ENCODE data around the gene KIF16B. TPM values are rescaled to one million over a fixed set of nuclear protein-coding genes. Genes with fewer than 3 reads are reported as not detected.
"Not testable (repeated sequence)": the region's sequence is repeated elsewhere in the genome, so short reads cannot be mapped to it uniquely, and the experiment has no call there.

Gene KIF16B
- total RNA-seq, 1 experiment from 2014 or later: 4.2 TPM

DNA sequence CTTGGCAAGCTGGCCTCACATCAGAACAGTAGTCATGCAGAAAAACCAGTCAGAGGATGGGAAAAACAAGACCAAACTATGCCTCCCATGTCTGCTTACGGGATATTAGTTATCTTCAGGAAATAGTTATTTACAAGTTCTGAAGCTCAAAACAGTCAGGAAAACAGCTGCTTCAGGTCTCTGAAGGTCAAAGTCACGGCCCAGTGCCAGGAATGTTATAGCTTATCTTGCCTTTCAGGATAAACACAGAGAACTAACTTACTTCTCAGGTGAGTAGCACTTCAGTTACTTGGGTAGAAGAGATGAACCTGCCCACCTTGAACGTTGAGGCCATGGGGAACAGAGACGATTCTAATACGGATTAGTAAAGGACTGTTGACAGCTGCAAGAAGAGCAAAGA, 310.7 kb downstream of the KIF16B start:
- no peak for DNase-seq (ENCODE audit: low spot score)

DNA sequence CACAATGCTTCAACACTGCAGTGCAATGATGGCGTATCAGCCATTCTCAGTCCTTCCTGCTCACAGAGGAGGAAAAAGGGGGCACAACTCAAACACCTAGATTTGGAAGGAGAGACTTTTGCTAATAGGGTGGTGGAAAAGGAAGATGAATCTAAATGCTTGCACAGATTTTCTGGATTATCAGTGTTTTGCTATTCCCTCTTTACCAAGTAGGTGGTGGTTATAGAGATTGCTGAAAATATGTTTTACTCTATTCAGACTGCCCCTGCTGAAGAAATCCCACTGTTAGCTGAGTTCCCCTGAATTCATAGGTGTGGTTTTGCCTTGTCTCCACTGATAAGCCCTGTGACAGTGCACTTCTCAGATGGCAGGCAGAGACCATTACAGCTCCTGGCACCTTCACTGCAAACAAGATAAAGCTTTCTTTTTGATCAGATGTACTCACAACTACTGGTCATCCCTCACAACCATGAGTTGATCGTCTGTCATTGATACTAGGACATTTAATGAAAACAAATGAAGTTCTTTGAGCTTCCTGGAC, 311.4 kb downstream of the KIF16B start:
- DNase-seq (ENCODE audit: low spot score): no peak

DNA sequence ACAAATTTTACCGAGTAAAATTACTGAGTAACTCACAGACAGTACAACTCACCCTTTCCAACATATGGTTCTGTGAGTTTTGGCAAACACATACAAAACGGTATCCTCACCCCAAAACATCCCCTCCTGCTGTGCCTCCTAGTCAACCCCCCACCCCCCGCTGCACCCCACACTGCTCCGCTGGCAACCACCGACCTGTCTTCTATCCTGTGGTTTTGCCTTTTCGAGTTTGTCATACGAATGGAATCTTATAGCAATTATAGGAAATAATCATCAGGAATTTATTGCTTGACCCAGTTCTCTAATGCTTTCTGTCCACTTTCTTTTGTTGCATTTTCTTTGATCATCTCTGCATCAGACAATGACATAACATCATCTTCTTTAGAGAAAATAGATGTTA, 312.3 kb downstream of the KIF16B start:
- no peak for DNase-seq (ENCODE audit: low spot score)

- not testable (repeated sequence) for DNase-seq (ENCODE audit: low spot score)
These were observed 313.1 kb downstream of the KIF16B start for GRCh38 chr20:16260133-16260532.

DNA sequence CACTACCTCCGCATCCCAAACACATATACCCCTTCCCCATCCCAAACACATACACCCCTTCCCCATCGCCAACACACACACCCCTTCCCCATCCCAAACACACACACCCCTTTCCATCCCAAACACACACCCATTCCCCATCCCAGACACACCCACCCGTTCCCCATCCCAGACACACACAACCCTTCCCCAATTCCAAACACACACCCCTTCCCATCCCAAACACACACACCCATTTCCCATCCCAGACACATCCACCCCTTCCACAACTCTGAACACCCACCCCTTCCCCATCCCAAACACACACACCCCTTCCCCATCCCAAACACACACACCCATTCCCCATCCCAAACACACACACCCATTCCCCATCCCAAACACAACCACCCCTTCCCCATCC, 314.5 kb downstream of the KIF16B start:
- DNase-seq (ENCODE audit: low spot score): no peak

GRCh38 chr20:16257813-16258430, 315.3 kb downstream of the KIF16B start:
- DNase-seq (ENCODE audit: low spot score): no peak

DNA sequence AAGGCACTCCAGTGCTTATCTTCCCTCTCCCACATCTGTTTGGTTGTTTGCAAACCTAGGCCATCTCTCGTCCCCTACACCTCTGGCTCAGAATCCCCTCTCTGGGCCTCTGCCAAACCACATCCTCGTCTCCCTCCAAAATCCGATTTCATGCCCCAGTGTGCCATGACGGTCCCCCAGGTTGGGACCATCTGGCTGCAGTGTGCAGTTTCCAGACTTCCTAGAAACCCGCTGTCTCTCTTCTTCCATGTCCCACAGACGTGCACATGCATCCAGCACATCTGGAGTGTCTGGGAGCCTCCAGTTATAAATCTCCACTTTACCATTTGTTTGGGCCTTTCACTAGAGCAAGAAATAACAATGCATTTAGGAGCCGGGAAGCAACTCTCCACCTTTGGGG, 316.2 kb downstream of the KIF16B start:
- no peak for DNase-seq (ENCODE audit: low spot score)

- DNase-seq (ENCODE audit: low spot score): no peak
These were observed 326.4 kb downstream of the KIF16B start for GRCh38 chr20:16246870-16247269.

DNA sequence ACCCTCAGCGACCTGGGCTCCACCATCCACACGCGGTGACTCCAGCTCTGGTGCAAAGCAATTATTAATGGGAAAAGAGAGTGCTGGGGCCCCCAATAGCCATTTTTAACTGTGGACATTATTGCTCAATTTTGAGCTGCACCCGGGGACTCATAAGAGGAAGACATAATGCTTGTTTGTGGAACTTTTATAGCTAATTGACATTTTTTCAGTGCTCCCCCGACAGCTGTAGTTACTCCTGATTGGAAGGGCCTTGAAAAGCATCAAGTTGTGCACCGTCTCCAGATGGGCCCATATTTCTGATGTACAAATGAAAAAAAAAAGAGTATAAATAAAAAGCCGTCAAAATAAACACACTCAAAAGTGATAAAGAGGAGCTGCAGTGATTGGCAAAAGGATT, 327.0 kb downstream of the KIF16B start:
- DNase-seq (ENCODE audit: low spot score): no peak

GRCh38 chr20:16245879-16246278, 327.4 kb downstream of the KIF16B start:
- DNase-seq (ENCODE audit: low spot score): no peak

- no peak for DNase-seq (ENCODE audit: low spot score)
These were observed 328.4 kb downstream of the KIF16B start for GRCh38 chr20:16244892-16245291.

GRCh38 chr20:16243470-16243869, 329.8 kb downstream of the KIF16B start:
- no peak for DNase-seq (ENCODE audit: low spot score)

- DNase-seq (ENCODE audit: low spot score): no peak
These were observed 331.3 kb downstream of the KIF16B start for GRCh38 chr20:16241911-16242310.

- no peak for DNase-seq (ENCODE audit: low spot score)
These were observed 332.9 kb downstream of the KIF16B start for GRCh38 chr20:16240355-16240754.

DNA sequence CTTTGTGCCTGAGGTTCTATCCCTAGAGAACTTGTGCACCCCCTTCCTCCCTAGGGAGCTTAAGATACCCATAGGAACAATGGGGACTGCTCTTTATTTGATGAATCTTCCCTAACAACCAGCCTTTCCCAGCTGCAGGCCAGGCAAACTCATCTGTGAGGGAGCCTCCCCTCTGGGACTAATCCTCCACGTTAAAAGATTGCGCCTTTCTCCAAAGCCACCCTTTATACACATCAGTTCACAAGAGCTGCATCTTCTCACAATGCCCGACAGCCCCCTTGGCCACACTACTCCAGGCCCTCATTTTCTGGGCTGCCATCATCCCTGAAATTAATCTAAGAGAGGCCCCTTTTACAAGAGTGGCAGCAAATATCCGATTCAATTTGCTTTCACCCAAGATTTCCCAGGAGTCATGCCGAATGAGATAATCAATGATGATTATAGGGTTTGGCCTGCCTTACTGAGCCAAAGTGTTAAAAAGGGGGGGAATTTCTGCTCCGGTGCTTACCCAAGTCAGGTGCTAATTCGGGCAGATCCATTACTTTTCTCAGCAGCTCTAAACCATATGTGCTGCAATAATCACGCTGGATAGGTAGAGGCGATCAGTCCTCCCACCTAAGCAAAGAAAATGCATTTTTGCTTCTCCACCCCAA, 336.5 kb downstream of the KIF16B start:
- no peak for DNase-seq (ENCODE audit: low spot score)

DNA sequence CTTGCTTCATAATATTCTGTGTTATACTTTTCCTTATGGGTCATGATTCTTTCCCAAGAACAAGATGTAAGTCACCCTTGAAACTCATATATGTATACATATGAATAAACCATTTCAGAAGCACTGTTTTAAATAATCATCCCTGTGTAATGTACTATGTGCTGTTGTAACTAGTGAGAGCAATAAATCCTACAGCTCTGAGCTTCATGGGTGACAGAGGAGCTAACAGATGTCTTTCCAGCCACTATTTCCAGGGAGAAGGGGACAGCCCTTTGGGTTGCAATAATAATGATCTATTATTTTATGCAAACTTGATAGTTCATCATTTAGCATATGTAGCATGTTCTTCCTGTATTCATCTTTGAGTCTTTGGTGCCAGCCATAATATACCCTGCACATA, 342.8 kb downstream of the KIF16B start:
- DNase-seq (ENCODE audit: low spot score): no peak

DNA sequence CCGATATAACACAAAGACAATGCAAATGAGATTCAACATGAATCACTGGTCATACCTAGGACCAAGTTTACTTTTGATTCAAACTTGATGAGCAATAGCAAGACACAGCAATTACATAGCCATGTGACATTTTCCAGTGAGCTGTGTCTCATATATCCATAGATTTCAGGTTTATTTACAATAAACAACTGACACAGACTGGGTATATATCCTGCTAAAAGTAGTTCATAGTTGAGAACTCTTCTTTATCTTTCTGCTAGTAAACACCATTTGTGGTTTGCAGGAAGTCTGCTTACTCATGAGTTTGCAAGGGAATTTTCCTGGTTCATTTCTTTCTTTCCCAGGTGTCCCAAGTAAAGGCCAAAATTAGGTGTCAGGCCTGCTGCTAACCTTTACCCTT, 343.4 kb downstream of the KIF16B start:
- DNase-seq (ENCODE audit: low spot score): no peak

- DNase-seq (ENCODE audit: low spot score): no peak
These were observed 344.5 kb downstream of the KIF16B start for GRCh38 chr20:16228722-16229121.

DNA sequence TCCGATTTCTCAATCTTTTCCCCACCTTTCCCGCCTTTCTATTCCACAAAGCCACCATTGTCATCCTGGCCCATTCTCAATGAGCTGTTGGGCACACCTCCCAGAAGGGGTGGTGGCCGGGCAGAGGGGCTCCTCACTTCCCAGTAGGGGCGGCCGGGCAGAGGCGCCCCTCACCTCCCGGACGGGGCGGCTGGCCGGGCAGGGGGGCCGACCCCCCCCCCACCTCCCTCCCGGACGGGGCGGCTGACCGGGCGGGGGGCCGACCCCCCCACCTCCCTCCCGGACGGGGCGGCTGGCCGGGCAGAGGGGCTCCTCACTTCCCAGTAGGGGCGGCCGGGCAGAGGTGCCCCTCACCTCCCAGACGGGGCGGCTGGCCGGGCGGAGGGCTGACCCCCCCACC, 346.3 kb downstream of the KIF16B start:
- not testable (repeated sequence) for DNase-seq (ENCODE audit: low spot score)

DNA sequence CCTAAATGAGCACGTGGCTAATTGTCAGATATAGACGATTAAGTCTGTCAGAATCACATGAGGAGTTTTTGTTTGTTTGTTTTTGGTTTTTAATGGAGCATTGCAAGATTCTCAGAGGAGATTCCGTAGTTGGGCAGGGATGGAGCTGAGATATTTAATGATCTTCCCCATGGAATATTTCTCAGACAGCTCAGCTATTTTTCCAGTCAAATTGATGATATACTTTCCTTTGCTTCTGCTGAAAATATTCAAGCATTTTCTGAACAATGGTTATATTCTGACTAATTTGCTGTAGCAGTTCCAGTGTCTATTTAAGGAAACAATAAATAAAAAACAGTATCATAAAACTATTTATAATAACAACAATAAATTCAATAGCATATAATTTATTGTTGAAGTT, 348.4 kb downstream of the KIF16B start:
- no peak for DNase-seq (ENCODE audit: low spot score)

DNA sequence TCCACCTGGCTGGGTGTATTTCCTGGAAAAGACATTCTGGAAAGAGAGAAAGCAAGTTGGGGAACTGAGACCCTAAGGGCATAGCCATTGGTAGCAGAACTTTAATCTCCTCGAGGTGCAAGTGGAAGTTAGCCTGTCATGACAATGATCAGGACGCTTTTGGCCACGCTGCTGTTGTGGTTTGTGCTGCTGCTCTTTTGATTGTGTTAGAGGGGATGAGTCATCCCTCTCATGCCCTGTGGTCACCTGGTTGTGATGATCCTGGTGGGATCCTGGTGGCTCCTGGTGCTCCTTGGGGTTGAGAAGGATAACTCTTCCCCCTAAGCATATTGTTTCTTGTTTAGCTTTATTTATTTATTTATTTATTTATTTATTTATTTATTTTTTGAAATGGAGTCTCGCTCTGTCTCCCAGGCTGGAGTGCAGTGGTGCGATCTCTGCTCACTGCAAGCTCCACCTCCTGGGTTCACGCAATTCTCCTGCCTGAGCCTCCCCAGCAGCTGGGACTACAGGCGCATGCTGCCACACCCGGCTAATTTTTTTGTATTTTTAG, 350.3 kb downstream of the KIF16B start:
- DNase-seq (ENCODE audit: low spot score): no peak

Data from HT-29 (cell line).